D341Med (cell line): ENCODE results near the gene MRPL38.
"Not testable (repeated sequence)": the region's sequence is repeated elsewhere in the genome, so short reads cannot be mapped to it uniquely, and the experiment has no call there.

ENCODE experiments used
- DNase-seq: peaks from one replicate; pipeline ENCODE4 v3.0.0; 2012; ENCODE audit warnings: low spot score

The MRPL38 gene

DNA sequence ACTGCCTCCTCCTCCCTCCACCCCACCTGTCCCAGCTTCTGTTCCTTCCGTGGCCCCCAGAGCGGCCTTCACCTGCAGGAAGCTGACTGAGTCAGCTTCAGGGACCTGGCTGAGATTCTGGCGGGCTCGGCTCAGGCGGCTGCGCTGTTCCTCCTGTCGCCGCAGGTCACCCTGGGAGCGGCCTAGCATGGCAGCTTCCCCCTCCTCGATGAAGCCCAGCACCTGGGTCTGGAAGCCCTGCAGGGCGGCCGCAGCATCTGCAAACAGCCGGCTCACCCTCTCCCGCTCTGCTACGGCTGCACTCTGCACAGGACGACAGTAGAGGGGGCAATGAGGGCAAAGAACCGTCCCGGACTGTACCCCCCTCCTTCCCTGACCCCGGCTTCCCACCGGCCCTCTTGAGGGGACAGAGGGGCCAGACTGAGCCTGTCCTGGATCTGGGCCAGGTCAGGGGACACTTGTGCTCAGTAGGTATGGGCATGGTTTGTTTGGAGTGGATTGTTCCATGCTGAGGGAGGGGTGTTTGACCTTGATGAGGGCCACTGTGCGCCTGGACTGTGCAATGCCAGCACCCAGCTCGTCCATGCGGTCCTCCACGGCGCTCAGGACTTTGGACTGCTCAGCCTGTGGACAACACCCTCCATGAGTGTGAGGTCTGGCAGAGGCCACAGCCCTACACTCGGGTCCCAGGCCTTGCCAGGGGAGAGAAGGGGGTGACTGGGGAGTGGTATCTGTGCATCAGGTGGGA, 28.3 kb downstream of the MRPL38 start:
- no peak for DNase-seq

GRCh38 chr17:75875940-75876189, 28.8 kb downstream of the MRPL38 start:
- no peak for DNase-seq

- no peak for DNase-seq
Observed at GRCh38 chr17:75875182-75875939, 29.3 kb downstream of the MRPL38 start.

- no peak for DNase-seq
Observed at GRCh38 chr17:75874323-75875181, 30.1 kb downstream of the MRPL38 start.

DNA sequence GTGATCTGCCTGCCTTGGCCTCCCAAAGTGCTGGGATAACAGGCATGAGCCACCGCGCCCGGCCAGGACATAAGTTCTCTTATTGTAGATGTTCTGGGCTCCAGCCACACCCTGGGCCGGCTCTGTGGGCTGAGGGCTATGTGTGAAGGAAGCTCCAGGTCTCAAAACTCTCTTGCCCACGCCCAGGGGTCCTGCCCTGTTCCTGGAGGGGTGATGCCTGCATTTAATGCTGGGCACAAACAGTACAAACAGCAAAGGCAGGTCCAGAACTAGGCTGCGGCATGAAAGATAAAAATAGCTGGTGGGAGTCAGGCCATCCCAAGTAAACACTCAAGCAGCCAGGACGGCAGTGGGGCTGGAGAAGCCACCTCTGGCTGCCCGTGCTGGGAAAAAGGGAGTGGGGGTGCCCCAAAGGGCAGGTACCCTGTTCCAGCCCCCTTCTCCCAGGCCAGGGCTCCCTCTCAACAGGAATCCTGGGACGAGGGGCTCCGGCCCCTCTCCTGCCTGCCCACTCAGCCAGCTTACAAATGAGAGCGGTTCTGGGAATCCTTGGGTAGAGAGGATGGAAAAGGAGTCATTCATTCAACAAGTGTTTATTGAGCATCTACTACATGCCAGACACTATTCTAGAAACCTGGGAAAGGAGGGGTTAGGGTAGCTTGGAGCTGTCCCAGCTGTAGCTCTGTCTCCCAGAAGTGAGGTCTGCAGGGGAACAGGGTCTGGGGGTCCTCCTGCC, 30.9 kb downstream of the MRPL38 start:
- DNase-seq = no peak

- no peak for DNase-seq
Observed at GRCh38 chr17:75872434-75873351, 32.0 kb downstream of the MRPL38 start.

DNA sequence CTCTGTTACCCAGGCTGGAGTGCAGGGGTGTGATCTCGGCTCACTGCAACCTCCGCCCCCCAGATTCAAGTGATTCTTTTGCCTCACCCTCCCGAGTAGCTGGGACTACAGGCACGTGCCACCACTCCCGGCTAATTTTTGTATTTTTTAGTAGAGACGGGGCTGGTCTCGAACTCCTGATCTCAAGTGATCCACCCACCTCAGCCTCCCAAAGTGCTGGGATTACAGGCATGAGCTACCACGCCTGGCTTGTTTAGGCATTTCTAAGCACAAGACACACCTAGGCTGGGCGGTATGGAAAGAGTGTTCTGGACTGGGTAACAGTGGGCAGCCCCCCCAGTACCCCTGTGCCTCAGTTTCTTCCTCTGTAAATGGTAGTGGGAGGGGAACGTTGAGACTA, 34.5 kb downstream of the MRPL38 start:
- not testable (repeated sequence) for DNase-seq

DNA sequence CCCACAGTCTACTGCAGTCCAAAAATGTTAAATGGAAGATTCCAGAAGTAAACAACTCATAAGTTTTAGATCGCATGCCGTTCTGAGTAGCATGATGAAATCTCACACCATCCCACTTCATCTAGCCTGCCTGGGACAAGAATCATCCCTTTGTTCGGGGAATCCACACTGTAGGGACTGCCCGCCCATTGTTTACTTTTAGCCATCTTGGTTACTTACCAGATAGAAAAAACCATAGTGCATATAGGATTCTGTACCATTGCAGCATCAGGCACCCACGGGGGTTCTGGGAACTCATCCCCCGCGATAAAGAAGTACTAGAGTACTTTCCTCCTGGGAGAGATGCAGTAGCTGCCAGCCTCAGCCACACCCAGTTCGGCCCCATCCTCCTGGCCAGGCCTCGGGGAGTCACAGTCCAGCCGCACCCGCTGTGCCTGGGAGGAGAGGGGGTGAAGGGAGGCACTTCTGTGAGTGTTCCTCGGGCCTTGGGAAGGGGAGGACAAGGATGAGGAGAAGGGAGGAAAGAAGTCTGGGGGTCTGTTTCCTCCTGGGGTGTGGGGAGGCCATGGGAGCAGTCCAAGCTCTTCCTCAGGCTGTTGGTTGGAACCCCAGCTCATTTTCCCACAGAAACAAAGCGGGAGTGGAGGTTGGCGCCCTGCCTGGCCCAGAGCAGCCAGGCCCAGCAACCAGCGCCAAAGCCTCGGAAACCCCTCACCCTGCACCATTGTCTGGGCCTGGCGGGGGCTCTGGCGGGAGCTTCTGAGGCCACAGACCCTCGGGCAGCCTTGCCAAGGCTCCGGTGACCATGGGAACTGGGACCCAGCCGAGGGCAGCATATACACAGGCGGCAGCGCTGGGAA, 35.2 kb downstream of the MRPL38 start:
- peak; percentile 48 for DNase-seq

DNA sequence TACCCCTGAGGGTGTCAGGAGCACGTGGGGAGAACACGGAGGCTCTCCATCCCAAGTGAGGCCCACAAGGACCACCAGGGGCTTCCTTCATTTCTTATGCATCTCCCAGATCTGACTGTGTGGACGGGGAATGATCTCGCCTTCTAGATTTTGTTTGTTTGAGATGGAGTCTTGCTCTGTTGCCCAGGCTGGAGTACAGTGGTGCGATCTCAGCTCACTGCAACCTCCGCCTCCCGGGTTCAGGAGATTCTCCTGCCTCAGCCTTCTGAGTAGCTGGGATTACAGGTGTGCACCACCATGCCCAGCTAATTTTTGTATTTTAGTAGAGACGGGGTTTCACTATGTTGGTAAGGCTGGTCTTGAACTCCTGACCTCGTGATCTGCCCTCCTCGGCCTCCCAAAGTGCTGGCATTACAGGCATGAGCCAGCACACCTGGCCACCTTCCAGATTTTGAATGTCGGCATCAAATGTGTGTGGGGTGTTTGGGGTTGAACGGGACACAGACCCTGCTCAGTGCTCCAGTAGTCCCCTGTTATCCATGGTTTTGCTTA, 35.9 kb downstream of the MRPL38 start:
- not testable (repeated sequence) for DNase-seq

DNA sequence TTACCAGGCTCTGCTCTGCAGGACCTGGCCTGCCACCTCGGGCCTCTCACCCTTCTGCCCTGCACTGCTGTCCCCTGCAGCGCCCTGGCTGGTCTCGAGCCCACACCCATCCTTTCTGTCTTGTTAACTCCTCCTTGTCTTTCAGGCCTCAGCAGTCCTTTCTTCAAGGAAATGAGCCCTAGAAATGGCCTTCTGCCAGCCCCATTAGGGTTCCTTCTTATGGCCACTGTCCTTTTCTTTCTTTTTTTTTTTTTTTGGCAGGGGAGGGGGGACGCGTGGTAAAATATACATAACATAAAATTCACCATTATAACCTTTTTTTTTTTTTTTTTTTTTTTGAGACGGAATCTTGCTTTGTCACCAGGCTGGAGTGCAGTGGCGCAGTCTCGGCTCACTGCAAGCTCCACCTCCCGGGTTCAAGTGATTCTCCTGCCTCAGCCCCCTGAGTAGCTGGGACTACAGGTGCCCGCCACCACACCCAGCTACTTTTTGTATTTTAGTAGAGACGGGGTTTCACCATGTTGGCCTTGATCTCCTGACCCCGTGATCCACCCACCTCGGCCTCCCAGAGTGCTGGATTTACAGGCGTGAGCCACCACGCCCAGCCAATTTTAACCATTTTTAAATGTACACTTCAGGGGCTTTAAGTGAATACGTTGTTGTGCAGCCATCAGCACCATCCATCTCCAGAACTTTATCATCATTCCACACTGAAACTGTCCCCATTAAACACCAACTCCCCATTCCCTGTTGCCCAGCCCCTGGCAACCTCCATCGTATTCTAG, 39.1 kb downstream of the MRPL38 start:
- DNase-seq = not testable (repeated sequence)

GRCh38 chr17:75864887-75865286, 39.8 kb downstream of the MRPL38 start:
- DNase-seq = not testable (repeated sequence)

DNA sequence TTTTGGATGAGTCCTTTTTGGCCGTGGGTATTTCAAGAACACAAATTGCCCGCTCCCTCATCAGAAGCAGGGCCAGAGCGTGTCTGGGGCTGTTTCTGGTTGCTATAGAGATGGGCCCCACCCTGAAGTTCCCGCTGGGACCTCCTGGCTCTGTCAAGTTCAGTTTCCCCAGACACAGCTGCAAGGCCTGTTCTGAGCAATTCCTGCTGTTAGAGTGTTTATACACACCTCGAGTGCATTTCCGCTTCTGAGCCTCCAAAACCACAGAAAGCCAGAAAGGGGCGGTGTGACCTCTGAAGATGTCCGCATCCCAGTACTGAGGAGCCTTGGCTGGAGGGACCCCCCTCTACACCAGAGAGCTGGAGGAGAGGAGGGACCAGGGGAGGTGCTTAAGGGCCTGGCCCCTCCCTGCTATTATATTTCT, 40.2 kb downstream of the MRPL38 start:
- DNase-seq = no peak

GRCh38 chr17:75861927-75862317, 42.8 kb downstream of the MRPL38 start:
- no peak for DNase-seq

DNA sequence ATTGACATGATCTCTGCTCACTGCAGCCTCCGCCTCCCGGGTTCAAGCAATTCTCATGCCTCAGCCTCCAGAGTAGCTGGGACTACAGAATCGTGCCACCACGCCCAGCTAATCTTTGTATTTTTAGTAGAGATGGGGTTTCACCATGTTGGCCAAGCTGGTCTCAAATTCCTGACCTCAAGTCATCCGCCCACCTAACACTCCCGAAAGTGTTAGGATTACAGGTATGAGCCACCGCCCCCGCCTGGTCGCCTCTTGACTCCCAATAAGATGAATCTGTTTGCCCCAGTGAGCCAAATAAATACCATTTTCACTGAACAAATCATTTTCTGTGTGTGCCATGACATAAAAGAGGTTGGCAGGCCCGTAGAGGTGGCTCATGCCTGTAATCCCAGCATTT, 45.3 kb downstream of the MRPL38 start:
- DNase-seq = not testable (repeated sequence)

DNA sequence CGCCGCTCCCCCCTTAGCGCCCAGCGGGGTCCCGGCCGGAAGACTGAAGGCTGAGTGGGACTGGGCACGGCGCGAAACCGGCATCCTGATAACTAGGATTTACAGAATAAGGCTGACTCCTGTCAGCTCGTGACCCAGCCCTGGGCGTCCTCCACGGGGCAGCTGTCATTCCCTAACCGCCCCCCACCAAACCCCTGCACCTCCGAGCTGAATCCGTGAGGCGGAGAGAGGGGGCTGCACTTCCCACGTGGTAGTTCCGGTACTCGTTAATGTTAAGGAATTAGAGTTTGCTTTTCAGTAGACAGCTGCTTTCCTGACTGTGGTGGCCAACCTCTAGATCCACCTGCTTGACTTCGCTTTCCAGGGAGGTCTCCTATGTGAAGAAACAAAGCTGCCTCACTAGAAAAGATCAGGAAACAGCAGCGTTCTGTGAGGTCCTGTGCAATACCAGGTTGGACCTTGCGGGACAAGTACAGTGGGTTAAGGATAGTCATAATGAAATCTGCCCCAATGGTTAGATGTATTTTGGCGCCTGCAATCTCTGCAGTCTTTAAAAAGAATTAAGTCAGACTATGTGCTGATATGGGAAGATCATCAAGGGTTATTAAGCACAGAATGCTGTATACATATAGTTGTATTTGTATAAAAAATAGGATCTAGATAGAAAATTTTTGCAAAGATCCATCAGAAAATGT, 48.5 kb downstream of the MRPL38 start:
- no peak for DNase-seq

DNA sequence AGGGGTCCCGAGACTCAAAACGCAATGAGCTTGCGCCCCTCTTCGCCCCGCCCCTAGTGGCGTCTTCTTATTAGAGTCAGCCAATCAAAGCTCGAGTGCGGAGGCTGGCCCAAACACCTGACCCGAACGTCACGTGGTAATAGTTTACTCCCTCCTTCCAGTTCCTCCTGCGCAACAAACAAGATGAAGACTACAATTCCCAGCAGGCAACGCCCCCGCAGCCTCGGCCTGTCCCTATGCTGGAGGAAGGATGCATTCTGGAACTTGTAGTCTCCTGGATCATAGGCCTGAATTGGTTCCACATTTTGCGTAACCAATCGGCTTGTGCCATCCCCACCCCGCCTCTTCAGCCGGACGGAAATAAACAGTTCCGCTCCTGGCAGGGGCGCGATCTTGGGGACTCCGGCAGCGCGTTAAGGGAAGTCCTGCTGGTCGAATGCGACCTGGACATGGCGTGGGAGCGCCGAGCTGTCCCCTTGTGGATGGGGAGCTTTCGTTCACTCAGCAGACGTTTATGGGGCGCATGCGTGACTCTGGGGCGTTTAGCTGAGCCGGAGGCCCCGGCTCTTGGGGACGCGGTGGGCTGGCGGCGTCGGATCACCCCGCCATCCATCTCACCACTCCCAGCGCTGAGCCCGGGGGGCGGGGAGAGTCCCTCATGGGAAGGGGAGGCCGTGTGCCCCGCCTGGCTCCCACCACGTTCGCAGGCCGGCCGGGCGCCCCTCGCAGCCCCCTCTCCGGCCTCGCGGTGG, 49.2 kb downstream of the MRPL38 start, which contains the start of gene WBP2:
Gene WBP2, minus strand, starts transcription at position 26 of the 752 bp plus-strand sequence. CDS start 38 bp downstream, outside the sequence.
- peak; percentile 98 for DNase-seq

DNA sequence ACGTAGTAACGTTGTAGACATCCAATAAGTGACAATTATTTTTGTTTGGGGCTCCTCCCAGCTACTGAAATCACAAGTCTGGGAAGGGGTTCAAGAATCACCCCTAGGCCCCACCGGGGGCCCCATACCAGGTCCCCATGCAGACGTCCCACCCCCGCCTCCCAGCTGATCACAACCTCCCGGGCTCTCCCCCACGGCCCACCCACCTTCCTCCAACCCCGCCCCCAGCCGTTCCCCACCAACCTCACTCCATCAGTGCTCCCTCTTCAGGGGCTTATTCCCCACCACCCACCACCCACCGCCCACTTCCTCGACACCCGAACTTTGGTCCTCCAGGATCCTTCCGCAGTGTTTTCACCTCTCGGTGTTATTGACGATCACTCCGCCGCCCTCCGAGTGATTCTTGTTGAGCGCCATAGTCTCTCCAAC, 49.8 kb downstream of the MRPL38 start:
- DNase-seq = no peak
